B cell (primary cell): ENCODE data around the gene RGS3.

Experiments
- EZH2 ChIP-seq: IDR thresholded peaks from 2 replicates; pipeline ENCODE4 v1.6.1; 2012; ENCODE audit warnings: borderline replicate concordance, low read depth, mild to moderate bottlenecking, moderate library complexity, low read length; ENCODE audit not compliant: insufficient read depth, poor library complexity, severe bottlenecking
- TF ChIP-seq, protein P1 (sequence below): fragments of 200-600 bp; IDR thresholded peaks from one replicate; pipeline ENCODE4 v1.8.0; 2022; ENCODE audit warnings: antibody characterized with exemption, mild to moderate bottlenecking

- TF ChIP-seq, protein P1, sequence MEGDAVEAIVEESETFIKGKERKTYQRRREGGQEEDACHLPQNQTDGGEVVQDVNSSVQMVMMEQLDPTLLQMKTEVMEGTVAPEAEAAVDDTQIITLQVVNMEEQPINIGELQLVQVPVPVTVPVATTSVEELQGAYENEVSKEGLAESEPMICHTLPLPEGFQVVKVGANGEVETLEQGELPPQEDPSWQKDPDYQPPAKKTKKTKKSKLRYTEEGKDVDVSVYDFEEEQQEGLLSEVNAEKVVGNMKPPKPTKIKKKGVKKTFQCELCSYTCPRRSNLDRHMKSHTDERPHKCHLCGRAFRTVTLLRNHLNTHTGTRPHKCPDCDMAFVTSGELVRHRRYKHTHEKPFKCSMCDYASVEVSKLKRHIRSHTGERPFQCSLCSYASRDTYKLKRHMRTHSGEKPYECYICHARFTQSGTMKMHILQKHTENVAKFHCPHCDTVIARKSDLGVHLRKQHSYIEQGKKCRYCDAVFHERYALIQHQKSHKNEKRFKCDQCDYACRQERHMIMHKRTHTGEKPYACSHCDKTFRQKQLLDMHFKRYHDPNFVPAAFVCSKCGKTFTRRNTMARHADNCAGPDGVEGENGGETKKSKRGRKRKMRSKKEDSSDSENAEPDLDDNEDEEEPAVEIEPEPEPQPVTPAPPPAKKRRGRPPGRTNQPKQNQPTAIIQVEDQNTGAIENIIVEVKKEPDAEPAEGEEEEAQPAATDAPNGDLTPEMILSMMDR, result no peak
- no peak for TF ChIP-seq EZH2
These were observed 44.7 kb downstream of the RGS3 start for GRCh38 chr9:113508111-113508749.
